Measurements from ENCODE around the gene METTL15.
"Not testable (repeated sequence)": the region's sequence is repeated elsewhere in the genome, so short reads cannot be mapped to it uniquely, and the experiment has no call there.

METTL15 gene

GRCh38 chr11:28315440-28315839 lies 207.3 kb downstream of the METTL15 start:
- no peak for DNase-seq

GRCh38 chr11:28318871-28319270 lies 210.7 kb downstream of the METTL15 start:
- no peak for DNase-seq

GRCh38 chr11:28323621-28324020 lies 215.4 kb downstream of the METTL15 start:
- no peak for DNase-seq

GRCh38 chr11:28332393-28332792 lies 224.2 kb downstream of the METTL15 start:
- not testable (repeated sequence) for DNase-seq

GRCh38 chr11:28337701-28338100 lies 229.5 kb downstream of the METTL15 start:
- DNase-seq: no peak

GRCh38 chr11:28338371-28338770 lies 230.2 kb downstream of the METTL15 start:
- no peak for DNase-seq

- DNase-seq: no peak
These were observed 231.3 kb downstream of the METTL15 start for GRCh38 chr11:28339488-28339887.

- DNase-seq: no peak
These were observed 234.5 kb downstream of the METTL15 start for GRCh38 chr11:28342716-28343115.

- DNase-seq: no peak
These were observed 235.4 kb downstream of the METTL15 start for GRCh38 chr11:28343304-28344233.

GRCh38 chr11:28346209-28346608 lies 238.0 kb downstream of the METTL15 start:
- no peak for DNase-seq

GRCh38 chr11:28346721-28347120 lies 238.5 kb downstream of the METTL15 start:
- DNase-seq: no peak

GRCh38 chr11:28347371-28347770 lies 239.2 kb downstream of the METTL15 start:
- DNase-seq: no peak

- DNase-seq: no peak
These were observed 242.0 kb downstream of the METTL15 start for GRCh38 chr11:28350216-28350615.

GRCh38 chr11:28353991-28354390 lies 245.8 kb downstream of the METTL15 start:
- DNase-seq: no peak

- DNase-seq: no peak
These were observed 258.6 kb downstream of the METTL15 start for GRCh38 chr11:28366549-28367346.

GRCh38 chr11:28378095-28378494 lies 269.9 kb downstream of the METTL15 start:
- DNase-seq: not testable (repeated sequence)

All from NCI-H774 (cell line).